ENCODE data around the gene LIN52. TPM values are rescaled to one million over a fixed set of nuclear protein-coding genes. Genes with fewer than 3 reads are reported as not detected.

The LIN52 gene
- total and polyA plus RNA-seq, 2 of the 8 experiments (the other 6 are each of a cell fraction or from before 2014, with no cell fraction given) = 6.8 to 11.6 TPM

- H3K79me2 ChIP-seq (ENCODE audit: control insufficient read depth in 1 of 2, insufficient read depth in 2 of 2, low read length in 2 of 2) = no peaks in the 10 kb centered on the region
- no peak overlapping the region for H2BK15ac ChIP-seq (ENCODE audit: low read length)
- H2AK5ac ChIP-seq (ENCODE audit: low read depth, low read length) = no peak overlapping the region
- H4K20me1 ChIP-seq (replicated peaks in 1 of 2; ENCODE audit: control insufficient read depth in 1 of 2, insufficient read depth in 2 of 2, low read length in 2 of 2) = no peaks in the 10 kb centered on the region
- H3K9me3 ChIP-seq (ENCODE audit: insufficient read depth in 2 of 2, low read depth in 1 of 2, low read length in 1 of 2) = no peaks in the 10 kb centered on the region
- no peaks in the 10 kb centered on the region for H3K79me1 ChIP-seq (ENCODE audit: low read depth, low read length)
- no peak overlapping the region for H2BK120ac ChIP-seq (replicated peaks; ENCODE audit: low read depth, low read length)
- no peak overlapping the region for H3K18ac ChIP-seq (ENCODE audit: extremely low read depth, low read length)
- no peak for TF ChIP-seq SP2 (IDR thresholded peaks at IDR 0.05; ENCODE audit: low read length)
- peaks cover 0 to 5% (median 0%) of the 10 kb centered on the region in 4 experiments; a peak in 2 of 8 replicates for H3K36me3 ChIP-seq (ENCODE audit: control insufficient read depth in 2 of 4, insufficient read depth in 4 of 4, low read length in 3 of 4)
- WGBS, 2 experiments (ENCODE audit: extremely low coverage in 1 of 2, insufficient coverage in 1 of 2, insufficient read length in 1 of 2, insufficient replicate concordance in 2 of 2, low coverage in 1 of 2, low lambda C conversion rate in 2 of 2, missing lambda C conversion rate in 1 of 2) = 64% methylated on average over 2 of the region's 2 CpGs; no CpG with 5 or more reads in 1 of the 2 experiments
- peaks cover 0 to 3% (median 1%) of the 10 kb centered on the region in 4 experiments; a peak in 3 of 7 replicates for H3K4me1 ChIP-seq (replicated peaks in 1 of 4; ENCODE audit: control insufficient read depth in 3 of 4, insufficient read depth in 4 of 4, low read length in 3 of 4)
- ChIA-PET POLR2A (ENCODE audit: partially characterized antibody) (no interaction called here), CTCF (ENCODE audit: partially characterized antibody) (interaction anchor here (0.6 to 1.5 kb wide), 6 partner anchors 10 to 60 kb away, joined by 3 to 6 read pairs (median 4); no protein-coding TSS in a partner anchor)
- H3K27me3 ChIP-seq (replicated peaks in 1 of 4; ENCODE audit: control insufficient read depth in 3 of 4, extremely low read depth in 1 of 4, insufficient read depth in 3 of 4, low read length in 3 of 4) = peaks cover 0 to 1% (median 0%) of the 10 kb centered on the region in 4 experiments; a peak in 1 of 7 replicates
- DNase-seq (ENCODE audit: low read depth in 1 of 2, low spot score in 2 of 2) (no peak), FAIRE-seq (no peak)
- no peak overlapping the region for H2BK12ac ChIP-seq (ENCODE audit: low read depth, low read length)
- H3K9ac ChIP-seq (replicated peaks in 1 of 4; ENCODE audit: extremely low read depth in 1 of 4, low read depth in 3 of 4, low read length in 3 of 4) = no peak overlapping the region
- no peak overlapping the region for H3K4me2 ChIP-seq (ENCODE audit: insufficient read depth in 1 of 2, low read depth in 2 of 2, low read length in 2 of 2)
- no peak overlapping the region for H3K27ac ChIP-seq (ENCODE audit: low read depth, low read length)
- H2AFZ ChIP-seq (ENCODE audit: low read length) = no peak overlapping the region
- H3K4ac ChIP-seq (replicated peaks; ENCODE audit: insufficient read length, low read depth, low read length) = no peak overlapping the region
- H2BK5ac ChIP-seq (ENCODE audit: low read depth, low read length) = no peak overlapping the region
- no peak overlapping the region for H2BK20ac ChIP-seq (ENCODE audit: low read length)
- H4K91ac ChIP-seq (replicated peaks; ENCODE audit: insufficient read length, low read length) = no peak overlapping the region
- no peaks in the 10 kb centered on the region for H3K23me2 ChIP-seq (ENCODE audit: low read depth, low read length)
- H3K4me3 ChIP-seq (ENCODE audit: extremely low read depth in 1 of 4, insufficient read depth in 2 of 4, low read depth in 3 of 4, low read length in 4 of 4) = no peak overlapping the region
- no peak overlapping the region for H3K14ac ChIP-seq (ENCODE audit: insufficient read length)
- H4K5ac ChIP-seq (ENCODE audit: insufficient read length, low read depth, low read length) = no peak overlapping the region
- H3K23ac ChIP-seq (ENCODE audit: insufficient read length) = no peak overlapping the region
- H4K8ac ChIP-seq (ENCODE audit: extremely low read depth, insufficient read depth, low read length) = no peak overlapping the region
- no peak overlapping the region for H3K56ac ChIP-seq (replicated peaks; ENCODE audit: insufficient read length, low read depth, low read length)
Measured at GRCh38 chr14:74160763-74161162, 76.0 kb downstream of the LIN52 start.

Data from H1 (cell line).